Activated naive CD4-positive, alpha-beta T cell treated with anti-CD3 and anti-CD28 coated beads for 36 hours (primary cell): ENCODE measurements around the gene BCL7C. TPM values are rescaled to one million over a fixed set of nuclear protein-coding genes. Genes with fewer than 3 reads are reported as not detected.
"Not testable (repeated sequence)": the region's sequence is repeated elsewhere in the genome, so short reads cannot be mapped to it uniquely, and the experiment has no call there.

Experiments used
- CTCF ChIA-PET: fragments of 350-600 bp; sonication (Branson Sonifier 250); formaldehyde crosslinking; loops from one replicate; lab custom pipeline; 2021; ENCODE audit warnings: antibody characterized with exemption; lab: Charles Lee
- DNase-seq: peaks from one replicate; pipeline ENCODE4 v3.0.0-alpha.2; 2020
- H3K27ac Mint-ChIP-seq: one replicate; pipeline ENCODE4 v1.8.0; 2021; ENCODE audit warnings: mild to moderate bottlenecking, mixed read lengths
- H3K27me3 Mint-ChIP-seq: one replicate; pipeline ENCODE4 v1.8.0; 2021; ENCODE audit warnings: low read depth, mixed read lengths
- H3K36me3 Mint-ChIP-seq: one replicate; pipeline ENCODE4 v1.8.0; 2021; ENCODE audit warnings: low read depth, mixed read lengths
- H3K4me1 Mint-ChIP-seq: one replicate; pipeline ENCODE4 v1.8.0; 2021; ENCODE audit warnings: low read depth, mixed read lengths
- H3K4me3 Mint-ChIP-seq: one replicate; pipeline ENCODE4 v1.8.0; 2021; ENCODE audit warnings: mild to moderate bottlenecking, moderate library complexity, mixed read lengths
- H3K9me3 Mint-ChIP-seq: one replicate; pipeline ENCODE4 v1.8.0; 2021; ENCODE audit warnings: mixed read lengths
- intact Hi-C: fragments of 100-400 bp; cut with micrococcal nuclease; formaldehyde crosslinking; loops from one replicate; pipeline ENCODE4 v1.15.1; 2023
- total RNA-seq, 2 experiments: library from RNA; stranded (reverse); gene quantifications; one replicate each; pipeline ENCODE4 v1.2.3, GENCODE V29; 2021

Gene BCL7C
- total RNA-seq, 2 experiments from 2014 or later, result 18.1 to 18.6 TPM

DNA sequence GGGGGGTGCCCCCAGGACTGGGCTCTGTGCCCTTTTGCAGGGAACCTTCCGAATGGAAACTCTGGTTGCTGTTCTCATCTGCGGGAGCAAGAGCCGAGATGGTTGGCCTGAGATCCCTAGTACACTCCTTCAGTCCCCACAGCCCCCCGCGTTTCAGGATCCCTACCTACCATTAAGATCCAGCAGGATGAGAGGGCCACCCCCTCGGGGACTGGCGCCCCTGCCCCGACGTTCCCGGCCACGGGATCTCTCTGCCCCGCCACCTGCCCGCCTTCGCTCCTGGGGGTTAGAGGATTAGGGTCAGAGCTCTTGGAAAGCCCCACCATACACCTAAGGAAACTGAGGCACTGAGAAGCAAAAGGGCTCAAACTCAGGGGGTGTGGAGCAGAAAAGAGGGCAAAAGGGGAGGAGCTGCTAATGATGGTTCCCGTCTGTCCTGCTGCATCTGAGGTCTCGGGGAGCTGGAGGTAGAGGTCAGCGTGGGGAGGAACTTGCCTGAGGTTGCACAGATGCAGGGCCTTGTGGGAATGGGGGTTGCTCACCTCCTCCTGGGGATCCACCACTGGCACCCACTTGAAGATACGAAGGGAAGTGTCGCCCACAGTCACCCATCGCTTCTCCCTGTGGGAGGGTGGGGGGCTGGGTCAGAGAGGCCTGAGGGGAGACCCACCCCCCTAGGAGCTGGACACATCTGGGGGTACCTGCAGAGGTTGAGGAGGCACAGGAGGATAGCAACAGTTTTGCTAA, 1.0 kb downstream of the BCL7C start:
- no peaks in the 10 kb centered on the region for H3K9me3 Mint-ChIP-seq
- H3K27me3 Mint-ChIP-seq, result no peaks in the 10 kb centered on the region
- H3K36me3 Mint-ChIP-seq, result peaks cover 13% of the 10 kb centered on the region
- H3K4me1 Mint-ChIP-seq, result peaks cover 39% of the 10 kb centered on the region
- intact Hi-C loops, result no loop called here
- peak; percentile 15 for DNase-seq
- CTCF ChIA-PET, result interaction anchor here (1.2 to 3.1 kb wide), 3 partner anchors 10 to 15 kb away, joined by 3 to 23 read pairs (median 4); no protein-coding TSS in a partner anchor
- peak overlapping the region; percentile 69 for H3K27ac Mint-ChIP-seq
- H3K4me3 Mint-ChIP-seq, result peak overlapping the region; percentile 84

DNA sequence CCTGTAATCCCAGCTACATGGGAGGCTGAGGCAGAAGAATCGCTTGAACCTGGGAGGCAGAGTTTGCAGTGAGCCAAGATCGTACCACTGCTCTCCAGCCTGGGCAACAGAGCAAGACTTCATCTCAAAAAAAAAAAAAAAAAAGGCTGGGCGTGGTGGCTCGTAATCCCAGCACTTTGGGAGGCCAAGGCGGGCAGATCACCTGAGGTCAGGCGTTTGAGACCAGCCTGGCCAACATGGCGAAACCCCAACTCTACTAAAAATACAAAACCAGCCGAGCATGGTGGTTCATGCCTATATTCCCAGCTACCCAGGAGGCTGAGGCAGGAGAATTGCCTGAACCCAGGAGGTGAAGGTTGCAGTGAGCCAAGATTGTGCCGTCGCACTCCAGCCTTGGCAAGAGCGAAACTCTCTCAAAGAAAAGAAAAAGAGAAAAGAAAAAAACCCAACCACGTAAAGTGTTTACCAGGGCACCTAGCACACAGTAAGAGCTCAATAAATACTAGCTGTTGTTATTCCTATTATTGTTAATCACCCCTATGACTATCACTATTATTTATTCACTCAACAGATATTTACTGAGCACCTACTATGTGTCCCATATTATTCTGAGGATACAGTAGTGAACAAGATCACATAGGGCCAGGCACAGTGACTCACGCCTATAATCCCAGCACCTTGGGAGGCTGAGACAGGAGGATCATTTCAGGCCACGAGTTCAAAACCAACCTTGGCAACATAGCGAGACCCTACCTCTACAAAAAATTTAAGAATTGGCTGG, 2.6 kb downstream of the BCL7C start:
- H3K4me3 Mint-ChIP-seq, intact Hi-C loops, H3K27me3 Mint-ChIP-seq, H3K27ac Mint-ChIP-seq, H3K9me3 Mint-ChIP-seq, DNase-seq: not testable (repeated sequence)
- CTCF ChIA-PET, result interaction anchor here (2.8 to 3.1 kb wide), 2 partner anchors 12 to 47 kb away, joined by 13 to 23 read pairs; no protein-coding TSS in a partner anchor
- Mint-ChIP-seq H3K36me3 (peaks cover 14% of the 10 kb centered on the region), H3K4me1 (peaks cover 32% of the 10 kb centered on the region)

DNA sequence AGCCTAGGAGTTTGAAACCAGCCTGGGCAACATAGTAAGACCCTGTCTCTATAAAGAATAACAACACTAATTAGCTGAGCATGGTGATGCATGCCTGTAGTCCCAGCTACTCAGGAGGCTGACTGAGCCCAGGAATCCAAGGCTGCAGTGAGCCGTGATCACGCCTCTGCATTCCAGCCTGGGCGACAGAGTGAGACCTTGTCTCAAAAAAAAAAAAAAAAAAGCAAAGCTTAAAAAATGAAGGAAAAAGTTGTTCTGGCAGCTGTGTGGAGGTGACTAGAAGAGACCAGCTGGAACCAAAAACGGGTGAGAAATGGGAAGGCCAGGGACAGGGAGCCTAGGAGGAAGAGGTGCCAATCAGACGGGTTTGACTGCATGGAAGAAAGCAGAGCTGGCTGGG, 4.2 kb downstream of the BCL7C start:
- peaks cover 27% of the 10 kb centered on the region for H3K4me1 Mint-ChIP-seq
- intact Hi-C loops, result no loop called here
- CTCF ChIA-PET, result interaction anchor here (2.8 kb wide), 1 partner anchor 45 kb away, joined by 13 read pairs; no protein-coding TSS in a partner anchor
- DNase-seq, result no peak
- H3K27ac Mint-ChIP-seq, result no peak overlapping the region
- H3K36me3 Mint-ChIP-seq, result peaks cover 14% of the 10 kb centered on the region
- H3K9me3 Mint-ChIP-seq, result no peaks in the 10 kb centered on the region
- no peaks in the 10 kb centered on the region for H3K27me3 Mint-ChIP-seq
- H3K4me3 Mint-ChIP-seq, result no peak overlapping the region

DNA sequence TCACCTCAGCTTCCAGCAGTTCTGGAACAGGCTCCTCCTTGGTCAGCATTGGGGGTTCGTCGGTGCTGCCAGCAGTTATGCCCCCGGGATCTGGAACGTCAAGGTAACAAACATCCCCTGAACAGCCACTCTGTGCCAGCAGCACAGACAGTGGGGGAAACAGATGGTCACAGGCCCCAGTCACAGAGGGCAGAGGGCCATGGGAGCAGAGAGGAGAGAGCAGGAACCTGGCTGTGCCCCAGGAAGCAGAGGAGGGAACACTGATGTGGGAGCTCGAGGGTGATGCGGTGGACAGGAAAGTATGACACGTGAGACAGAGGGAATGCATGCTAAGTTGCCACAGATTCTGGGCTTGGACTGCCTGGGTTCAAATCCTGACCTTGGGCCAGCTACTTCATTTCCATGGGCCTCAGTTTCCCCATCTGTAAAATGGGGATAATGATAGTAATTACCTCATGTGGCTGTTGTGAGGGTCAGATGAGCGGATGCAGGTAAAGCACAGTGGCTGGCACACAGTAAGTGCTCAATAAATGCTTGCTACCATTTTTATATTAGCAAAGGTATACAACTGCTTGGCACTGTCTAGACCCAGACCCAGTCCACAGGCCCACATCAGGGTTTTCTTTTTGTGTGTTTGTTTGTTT, 4.9 kb downstream of the BCL7C start:
- Mint-ChIP-seq H3K4me3 (no peak overlapping the region), H3K27me3 (no peaks in the 10 kb centered on the region), H3K36me3 (peaks cover 14% of the 10 kb centered on the region), H3K27ac (no peak overlapping the region), H3K4me1 (peaks cover 20% of the 10 kb centered on the region), H3K9me3 (no peaks in the 10 kb centered on the region)
- intact Hi-C loops, result no loop called here
- DNase-seq, result no peak
- CTCF ChIA-PET, result no interaction called here

DNA sequence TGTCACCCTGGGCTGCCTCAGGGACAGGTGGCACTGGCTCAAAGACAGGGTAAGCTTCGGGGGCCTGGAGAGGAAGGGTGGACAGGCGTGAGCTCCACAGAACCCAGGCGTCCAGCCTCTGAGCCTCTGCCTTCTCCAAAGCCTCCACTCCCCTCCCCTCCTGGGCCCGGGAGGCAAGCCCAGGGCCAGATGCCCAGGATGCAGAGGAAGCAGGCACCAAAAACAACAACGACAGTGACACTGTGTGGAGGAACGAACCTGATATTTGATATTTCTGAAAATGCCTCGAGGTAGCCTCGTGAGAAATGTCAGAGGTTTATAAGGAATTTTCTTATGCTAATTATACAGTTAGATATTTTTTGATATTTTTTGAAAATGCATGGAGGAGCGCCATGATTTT, 6.0 kb downstream of the BCL7C start:
- no peaks in the 10 kb centered on the region for H3K27me3 Mint-ChIP-seq
- no peak overlapping the region for H3K27ac Mint-ChIP-seq
- CTCF ChIA-PET, result no interaction called here
- DNase-seq, result no peak
- peaks cover 15% of the 10 kb centered on the region for H3K36me3 Mint-ChIP-seq
- H3K4me3 Mint-ChIP-seq, result no peak overlapping the region
- peaks cover 17% of the 10 kb centered on the region for H3K4me1 Mint-ChIP-seq
- intact Hi-C loops, result no loop called here
- H3K9me3 Mint-ChIP-seq, result no peaks in the 10 kb centered on the region

DNA sequence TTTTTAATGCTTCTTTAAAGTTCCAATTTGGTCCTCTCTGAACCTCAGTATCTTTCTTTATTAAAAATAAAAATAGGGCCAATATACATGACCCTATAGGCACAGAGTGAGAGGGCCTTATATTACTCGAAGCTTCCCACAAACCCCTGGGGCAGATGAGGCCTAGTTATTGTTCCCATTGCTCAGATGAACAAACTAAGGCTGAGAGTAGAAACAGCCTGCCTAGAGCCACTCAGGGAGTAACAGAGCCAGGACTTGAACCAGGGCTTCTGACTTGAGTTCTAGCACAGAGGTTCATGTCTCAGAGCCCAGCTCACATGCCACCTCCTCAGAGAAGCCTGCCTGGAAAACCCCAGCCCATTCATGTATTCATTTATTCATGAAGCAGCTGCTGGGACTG, 7.7 kb downstream of the BCL7C start:
- no peaks in the 10 kb centered on the region for H3K9me3 Mint-ChIP-seq
- no peaks in the 10 kb centered on the region for H3K27me3 Mint-ChIP-seq
- CTCF ChIA-PET, result interaction anchor here (0.7 kb wide), 1 partner anchor 381 kb away, joined by 5 read pairs; no protein-coding TSS in a partner anchor
- H3K4me1 Mint-ChIP-seq, result peaks cover 17% of the 10 kb centered on the region
- H3K36me3 Mint-ChIP-seq, result peaks cover 15% of the 10 kb centered on the region
- intact Hi-C loops, result no loop called here
- no peak overlapping the region for H3K4me3 Mint-ChIP-seq
- no peak for DNase-seq
- peak overlapping the region; percentile 32 for H3K27ac Mint-ChIP-seq

DNA sequence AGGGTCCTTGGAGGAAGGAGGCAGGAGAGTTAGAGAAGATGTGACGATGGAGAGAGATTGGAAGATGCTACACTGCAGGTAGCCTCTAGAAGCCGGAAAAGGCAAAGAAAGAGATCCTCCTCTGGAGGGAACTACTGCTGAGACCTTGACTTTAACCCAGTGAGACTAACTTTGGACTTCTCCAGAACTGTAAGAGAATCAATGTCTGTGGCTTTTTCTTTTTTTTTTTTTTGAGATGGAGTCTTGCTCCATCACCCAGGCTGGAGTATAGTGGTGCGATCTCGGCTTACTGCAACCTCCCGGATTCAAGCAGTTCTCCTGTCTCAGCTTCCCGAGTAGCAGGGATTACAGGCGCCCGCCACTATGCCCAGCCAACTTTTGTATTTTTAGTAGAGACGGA, 8.7 kb downstream of the BCL7C start:
- DNase-seq, result no peak
- CTCF ChIA-PET, result no interaction called here
- intact Hi-C loops, result no loop called here
- no peaks in the 10 kb centered on the region for H3K27me3 Mint-ChIP-seq
- H3K4me3 Mint-ChIP-seq, result no peak overlapping the region
- peaks cover 16% of the 10 kb centered on the region for H3K36me3 Mint-ChIP-seq
- H3K27ac Mint-ChIP-seq, result no peak overlapping the region
- H3K9me3 Mint-ChIP-seq, result no peaks in the 10 kb centered on the region
- H3K4me1 Mint-ChIP-seq, result peaks cover 20% of the 10 kb centered on the region

DNA sequence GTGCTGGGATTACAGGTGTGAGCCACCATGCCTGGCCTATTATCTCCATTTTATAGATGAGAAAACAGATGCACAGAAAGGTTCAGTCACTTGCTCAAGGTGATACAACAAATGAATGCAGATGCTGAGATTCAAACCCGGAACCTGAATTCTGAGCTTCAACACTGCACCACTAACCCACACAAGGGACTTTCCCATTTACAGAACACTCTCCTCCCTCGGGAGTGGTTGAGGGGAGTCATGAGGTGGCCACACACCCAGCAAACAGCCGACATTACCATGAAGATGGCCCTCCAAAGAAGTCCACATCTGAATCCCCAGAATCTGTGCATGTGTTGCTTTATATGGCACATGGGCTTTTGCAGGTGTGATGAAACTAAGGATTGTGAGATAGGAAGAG, 9.1 kb downstream of the BCL7C start:
- H3K27me3 Mint-ChIP-seq, result no peaks in the 10 kb centered on the region
- no peak for DNase-seq
- no peak overlapping the region for H3K27ac Mint-ChIP-seq
- no peaks in the 10 kb centered on the region for H3K9me3 Mint-ChIP-seq
- intact Hi-C loops, result no loop called here
- peaks cover 14% of the 10 kb centered on the region for H3K36me3 Mint-ChIP-seq
- H3K4me1 Mint-ChIP-seq, result peaks cover 20% of the 10 kb centered on the region
- CTCF ChIA-PET, result no interaction called here
- H3K4me3 Mint-ChIP-seq, result no peak overlapping the region

DNA sequence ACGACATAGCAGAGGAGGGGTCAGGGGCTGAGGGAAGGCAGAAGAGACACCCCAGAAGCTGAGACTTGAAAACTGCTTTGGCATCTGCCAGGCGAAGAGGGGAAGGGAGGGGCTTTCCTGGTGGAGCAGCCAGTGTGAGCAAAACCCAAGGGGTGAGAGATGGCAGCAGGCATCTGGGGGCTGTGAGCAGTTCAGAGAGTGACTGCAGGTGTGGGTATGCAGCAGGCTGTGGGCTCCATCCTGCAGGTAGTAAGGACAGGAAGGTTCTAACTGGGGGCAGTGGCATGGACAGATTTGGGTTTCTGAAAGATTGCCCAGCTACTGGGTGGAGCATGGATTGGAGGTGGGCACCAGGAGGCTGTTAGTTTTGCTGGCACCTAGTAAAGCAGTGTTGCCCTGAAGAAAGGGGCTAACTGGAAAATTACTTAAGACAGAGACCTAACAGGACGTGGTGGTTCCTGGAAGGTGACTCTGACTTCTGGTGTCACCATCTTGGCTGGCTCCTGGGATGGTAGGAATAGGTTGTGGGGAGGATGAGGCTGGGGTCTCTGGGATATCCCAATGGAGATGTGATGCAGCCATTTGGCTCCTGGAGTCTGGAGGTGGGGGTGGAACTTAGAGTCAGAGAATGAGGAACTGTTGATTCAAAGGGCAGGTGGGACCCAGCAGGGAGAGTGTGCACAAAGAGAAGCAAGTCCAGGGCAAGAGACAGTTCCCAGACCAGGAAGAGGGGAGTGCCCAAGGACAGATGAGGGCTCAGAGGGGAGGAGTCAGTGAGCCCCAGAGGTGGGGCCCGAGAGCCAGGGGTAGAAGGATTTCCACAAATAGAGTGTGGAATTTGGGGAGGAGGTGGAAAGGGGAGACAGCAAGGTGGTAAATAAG, 11.2 kb downstream of the BCL7C start:
- intact Hi-C loops, result no loop called here
- DNase-seq, result no peak
- CTCF ChIA-PET, result interaction anchor here (2.0 kb wide), 1 partner anchor 38 kb away, joined by 7 read pairs; no protein-coding TSS in a partner anchor
- peaks cover 27% of the 10 kb centered on the region for H3K4me1 Mint-ChIP-seq
- H3K36me3 Mint-ChIP-seq, result peaks cover 9% of the 10 kb centered on the region
- no peaks in the 10 kb centered on the region for H3K27me3 Mint-ChIP-seq
- H3K27ac Mint-ChIP-seq, result peak overlapping the region; percentile 32
- H3K9me3 Mint-ChIP-seq, result no peaks in the 10 kb centered on the region
- no peak overlapping the region for H3K4me3 Mint-ChIP-seq

DNA sequence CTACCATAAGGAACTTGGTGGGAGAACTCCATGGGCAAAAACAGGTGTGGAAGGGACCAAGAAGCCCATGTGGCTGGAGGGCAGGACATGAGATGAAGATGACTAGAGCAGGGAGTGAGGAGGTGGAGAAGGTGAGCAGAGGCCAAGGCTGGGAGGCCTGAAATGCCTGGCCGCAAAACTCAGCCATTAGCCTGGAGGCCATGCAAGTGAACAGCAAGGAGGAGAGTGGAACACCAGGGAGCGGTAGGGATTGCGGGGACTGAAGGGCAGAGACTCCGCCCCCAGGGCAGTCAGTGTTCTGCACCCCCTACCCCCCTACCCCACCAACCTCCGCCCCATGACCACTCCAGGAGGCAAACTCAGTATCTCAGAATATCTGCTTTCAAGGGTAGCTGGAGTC, 17.0 kb downstream of the BCL7C start:
- CTCF ChIA-PET, result interaction anchor here (0.6 to 4.0 kb wide), 5 partner anchors 16 to 37 kb away, joined by 4 to 22 read pairs (median 4); partner anchors contain the start of gene BCL7C
- Mint-ChIP-seq H3K27ac (peak overlapping the region; percentile 96), H3K4me3 (peak overlapping the region; percentile 92), H3K36me3 (peaks cover 15% of the 10 kb centered on the region), H3K9me3 (no peaks in the 10 kb centered on the region), H3K4me1 (peaks cover 43% of the 10 kb centered on the region), H3K27me3 (no peaks in the 10 kb centered on the region)
- no peak for DNase-seq
- intact Hi-C loops, result loop anchor here (1.0 to 10.0 kb wide), 3 partner anchors 63 to 218 kb away; partner anchors contain the start of genes CFAP119, RNF40 and VKORC1
